Neural progenitor cell (in vitro differentiated cells): ENCODE measurements around the gene MRTFB.

Experiments
- EZH2 ChIP-seq: fragments of 200-600 bp; sonication (generic); IDR thresholded peaks from 2 replicates; pipeline ENCODE4 v1.6.1; 2017; ENCODE audit warnings: antibody characterized with exemption, mild to moderate bottlenecking, moderate library complexity
- EZH2phosphoT487 ChIP-seq: fragments of 200-600 bp; sonication (generic); IDR thresholded peaks from 2 replicates; pipeline ENCODE4 v1.6.1; 2017; ENCODE audit warnings: antibody characterized with exemption
- TF ChIP-seq, protein P1 (sequence below): fragments of 200-600 bp; sonication (generic); IDR thresholded peaks from 2 replicates; pipeline ENCODE4 v1.5.1; 2017; ENCODE audit warnings: antibody characterized with exemption, mild to moderate bottlenecking

- no peak for TF ChIP-seq EZH2
- TF ChIP-seq, protein P1, sequence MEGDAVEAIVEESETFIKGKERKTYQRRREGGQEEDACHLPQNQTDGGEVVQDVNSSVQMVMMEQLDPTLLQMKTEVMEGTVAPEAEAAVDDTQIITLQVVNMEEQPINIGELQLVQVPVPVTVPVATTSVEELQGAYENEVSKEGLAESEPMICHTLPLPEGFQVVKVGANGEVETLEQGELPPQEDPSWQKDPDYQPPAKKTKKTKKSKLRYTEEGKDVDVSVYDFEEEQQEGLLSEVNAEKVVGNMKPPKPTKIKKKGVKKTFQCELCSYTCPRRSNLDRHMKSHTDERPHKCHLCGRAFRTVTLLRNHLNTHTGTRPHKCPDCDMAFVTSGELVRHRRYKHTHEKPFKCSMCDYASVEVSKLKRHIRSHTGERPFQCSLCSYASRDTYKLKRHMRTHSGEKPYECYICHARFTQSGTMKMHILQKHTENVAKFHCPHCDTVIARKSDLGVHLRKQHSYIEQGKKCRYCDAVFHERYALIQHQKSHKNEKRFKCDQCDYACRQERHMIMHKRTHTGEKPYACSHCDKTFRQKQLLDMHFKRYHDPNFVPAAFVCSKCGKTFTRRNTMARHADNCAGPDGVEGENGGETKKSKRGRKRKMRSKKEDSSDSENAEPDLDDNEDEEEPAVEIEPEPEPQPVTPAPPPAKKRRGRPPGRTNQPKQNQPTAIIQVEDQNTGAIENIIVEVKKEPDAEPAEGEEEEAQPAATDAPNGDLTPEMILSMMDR: no peak
- no peak for TF ChIP-seq EZH2phosphoT487
Measured at GRCh38 chr16:14148016-14148415, 76.9 kb downstream of the MRTFB start.
